Osteoblast (primary cell): ENCODE results near the gene PPP2R5E. TPM values are rescaled to one million over a fixed set of nuclear protein-coding genes. Genes with fewer than 3 reads are reported as not detected.
A peak's percentile ranks its signal among the peaks of the same experiment; 100 is the strongest.

ENCODE experiments used
- DNase-seq: peaks from one replicate; pipeline ENCODE4 v3.0.0; 2011; ENCODE audit warnings: low spot score, mixed read lengths; ENCODE audit not compliant: insufficient read length; ENCODE audit errors: missing footprints
- H2AFZ ChIP-seq: 2 replicates; pipeline ENCODE4 v1.6.0; 2011; ENCODE audit warnings: mild to moderate bottlenecking, low read length
- H3K27ac ChIP-seq: 2 replicates; pipeline ENCODE4 v1.5.1; 2011; ENCODE audit warnings: mild to moderate bottlenecking, low read depth, low read length, moderate library complexity
- H3K27me3 ChIP-seq: 2 replicates; pipeline ENCODE4 v1.6.0; 2012; ENCODE audit warnings: mild to moderate bottlenecking, control low read depth, inconsistent platforms, low read length, moderate library complexity; ENCODE audit not compliant: insufficient read depth
- H3K36me3 ChIP-seq: 2 replicates; pipeline ENCODE4 v1.5.1; 2011; ENCODE audit warnings: mild to moderate bottlenecking, low read length, control low read depth, moderate library complexity; ENCODE audit not compliant: insufficient read depth
- H3K4me1 ChIP-seq: 2 replicates; pipeline ENCODE4 v1.5.1; 2011; ENCODE audit warnings: mild to moderate bottlenecking, low read length, control low read depth, moderate library complexity; ENCODE audit not compliant: insufficient read depth
- H3K4me2 ChIP-seq: 2 replicates; pipeline ENCODE4 v1.6.0; 2011; ENCODE audit warnings: mild to moderate bottlenecking, low read length; ENCODE audit not compliant: insufficient read depth
- H3K4me3 ChIP-seq: fragments of 200-600 bp; sonication (generic); 3 replicates; pipeline ENCODE4 v1.5.1; 2012; ENCODE audit warnings: mild to moderate bottlenecking, low read length, inconsistent platforms; ENCODE audit not compliant: insufficient read depth
- H3K79me2 ChIP-seq: 2 replicates; pipeline ENCODE4 v1.6.0; 2012; ENCODE audit warnings: mild to moderate bottlenecking, low read length, control low read depth, inconsistent platforms; ENCODE audit not compliant: insufficient read depth
- H3K9me3 ChIP-seq: 2 replicates; pipeline ENCODE4 v1.5.1; 2011; ENCODE audit warnings: low read depth, low read length, control low read depth
- H4K20me1 ChIP-seq: 2 replicates; pipeline ENCODE4 v1.6.0; 2012; ENCODE audit warnings: mild to moderate bottlenecking, low read length, control low read depth; ENCODE audit not compliant: insufficient read depth
- total RNA-seq: library from RNA; depleted of rRNA; stranded (reverse); fragments of >200 nt; gene quantifications from 2 replicates; pipeline ENCODE4 v1.2.3, GENCODE V29; 2012
- TF ChIP-seq, protein P1 (sequence below): IDR thresholded peaks from 2 replicates; pipeline ENCODE4 v1.5.1; 2011; ENCODE audit warnings: mild to moderate bottlenecking, low read depth, low read length, moderate library complexity; ENCODE audit errors: extremely low read depth

Gene PPP2R5E
- total RNA-seq, 1 donor, result 29.3 TPM

DNA sequence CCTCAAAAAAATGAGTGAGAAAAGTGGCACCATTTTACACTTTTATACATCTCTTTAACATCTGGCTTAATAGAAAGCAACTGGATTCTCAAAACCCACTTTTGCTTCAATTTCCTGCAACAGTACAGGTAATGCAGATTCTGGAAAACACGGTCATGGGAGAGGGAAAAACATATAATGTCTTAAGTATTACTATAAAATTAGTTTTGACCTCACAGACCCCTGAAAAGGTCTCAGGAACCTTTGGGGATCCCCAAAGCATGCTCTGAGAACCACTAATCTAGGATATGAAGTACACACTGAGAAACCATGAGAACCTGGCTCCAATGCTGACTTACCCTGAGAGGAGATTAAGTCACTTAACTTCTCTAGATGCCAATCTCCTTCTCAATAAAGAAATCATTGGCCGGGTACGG lies 64.7 kb downstream of the PPP2R5E start:
- TF ChIP-seq, protein P1, sequence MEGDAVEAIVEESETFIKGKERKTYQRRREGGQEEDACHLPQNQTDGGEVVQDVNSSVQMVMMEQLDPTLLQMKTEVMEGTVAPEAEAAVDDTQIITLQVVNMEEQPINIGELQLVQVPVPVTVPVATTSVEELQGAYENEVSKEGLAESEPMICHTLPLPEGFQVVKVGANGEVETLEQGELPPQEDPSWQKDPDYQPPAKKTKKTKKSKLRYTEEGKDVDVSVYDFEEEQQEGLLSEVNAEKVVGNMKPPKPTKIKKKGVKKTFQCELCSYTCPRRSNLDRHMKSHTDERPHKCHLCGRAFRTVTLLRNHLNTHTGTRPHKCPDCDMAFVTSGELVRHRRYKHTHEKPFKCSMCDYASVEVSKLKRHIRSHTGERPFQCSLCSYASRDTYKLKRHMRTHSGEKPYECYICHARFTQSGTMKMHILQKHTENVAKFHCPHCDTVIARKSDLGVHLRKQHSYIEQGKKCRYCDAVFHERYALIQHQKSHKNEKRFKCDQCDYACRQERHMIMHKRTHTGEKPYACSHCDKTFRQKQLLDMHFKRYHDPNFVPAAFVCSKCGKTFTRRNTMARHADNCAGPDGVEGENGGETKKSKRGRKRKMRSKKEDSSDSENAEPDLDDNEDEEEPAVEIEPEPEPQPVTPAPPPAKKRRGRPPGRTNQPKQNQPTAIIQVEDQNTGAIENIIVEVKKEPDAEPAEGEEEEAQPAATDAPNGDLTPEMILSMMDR, result no peak
- peak overlapping the region; percentile 42 for H3K4me2 ChIP-seq
- H3K9me3 ChIP-seq, result no peaks in the 10 kb centered on the region
- H3K79me2 ChIP-seq, result peaks cover 79% of the 10 kb centered on the region
- no peak overlapping the region for H2AFZ ChIP-seq
- H3K27ac ChIP-seq, result no peak overlapping the region
- H3K27me3 ChIP-seq, result no peaks in the 10 kb centered on the region
- peaks cover 22% of the 10 kb centered on the region for H4K20me1 ChIP-seq
- no peaks in the 10 kb centered on the region for H3K36me3 ChIP-seq
- H3K4me3 ChIP-seq, result no peak overlapping the region
- peaks cover 3% of the 10 kb centered on the region for H3K4me1 ChIP-seq
- DNase-seq, result no peak

DNA sequence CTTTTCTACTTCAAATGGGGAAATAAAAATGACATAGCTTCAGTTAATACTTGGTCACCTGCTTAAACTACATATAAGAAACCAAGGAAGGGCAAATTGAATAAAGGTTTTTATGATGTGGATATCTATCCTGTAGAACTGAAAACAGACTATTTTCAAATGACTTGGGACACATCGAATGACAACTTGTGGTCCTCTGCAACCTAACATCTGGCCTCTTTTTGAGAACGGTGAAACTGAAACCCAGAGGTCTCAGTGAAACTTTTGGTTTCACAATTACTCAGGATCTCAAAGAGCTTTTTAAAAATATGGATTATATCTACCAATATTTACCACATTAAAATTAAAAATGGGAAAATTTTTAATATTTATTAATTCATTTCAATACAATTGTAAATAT lies 65.2 kb downstream of the PPP2R5E start:
- H3K4me2 ChIP-seq, result peak overlapping the region; percentile 42
- peaks cover 79% of the 10 kb centered on the region for H3K79me2 ChIP-seq
- no peaks in the 10 kb centered on the region for H3K27me3 ChIP-seq
- no peak overlapping the region for H2AFZ ChIP-seq
- H4K20me1 ChIP-seq, result peaks cover 24% of the 10 kb centered on the region
- H3K4me1 ChIP-seq, result peaks cover 3% of the 10 kb centered on the region
- DNase-seq, result no peak
- no peaks in the 10 kb centered on the region for H3K9me3 ChIP-seq
- TF ChIP-seq, protein P1, result no peak
- no peak overlapping the region for H3K4me3 ChIP-seq
- H3K27ac ChIP-seq, result no peak overlapping the region
- no peaks in the 10 kb centered on the region for H3K36me3 ChIP-seq

DNA sequence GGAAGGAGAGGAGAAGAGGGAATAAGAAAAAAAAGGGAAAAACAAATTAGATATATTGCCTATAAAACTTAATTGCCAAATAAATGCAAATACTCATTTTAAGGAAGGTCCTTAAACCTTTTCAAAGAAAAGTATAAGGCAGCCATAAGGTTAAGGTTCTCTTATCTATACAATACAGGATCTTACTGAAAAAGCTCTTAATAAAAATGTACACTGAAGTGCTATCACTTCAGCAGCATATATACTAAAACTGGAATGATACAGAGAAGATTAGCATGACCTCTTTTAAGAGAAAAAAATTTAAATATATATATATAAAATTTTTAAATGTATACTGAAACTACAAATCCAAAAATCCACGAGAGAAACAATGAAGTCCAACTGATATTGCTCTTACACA lies 65.6 kb downstream of the PPP2R5E start:
- Histone ChIP-seq H3K4me1 (peaks cover under 1% of the 10 kb centered on the region), H2AFZ (no peak overlapping the region), H4K20me1 (peaks cover 26% of the 10 kb centered on the region), H3K4me2 (peak overlapping the region; percentile 42), H3K27me3 (no peaks in the 10 kb centered on the region), H3K79me2 (peaks cover 81% of the 10 kb centered on the region), H3K36me3 (no peaks in the 10 kb centered on the region), H3K9me3 (no peaks in the 10 kb centered on the region), H3K27ac (no peak overlapping the region), H3K4me3 (no peak overlapping the region)
- no peak for DNase-seq
- TF ChIP-seq, protein P1, result no peak

DNA sequence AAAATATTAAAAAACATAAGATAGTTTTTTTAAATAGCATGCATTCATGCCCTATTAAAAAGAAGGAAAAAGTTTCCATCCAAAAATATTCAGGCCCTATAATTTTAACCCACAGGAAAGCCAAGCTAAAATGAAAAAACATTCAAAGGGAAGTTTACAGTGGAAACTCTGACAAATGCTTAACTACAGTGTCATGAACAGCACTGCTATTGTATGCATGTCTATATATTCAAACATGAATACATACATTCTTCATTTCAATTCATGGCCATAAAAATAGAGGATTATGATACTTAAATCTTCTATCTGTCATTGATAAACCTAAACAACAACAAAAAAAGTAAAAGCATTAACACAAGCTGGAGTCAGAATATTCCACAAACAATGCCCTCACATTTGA lies 67.4 kb downstream of the PPP2R5E start:
- Histone ChIP-seq H3K4me2 (no peak overlapping the region), H3K4me1 (peaks cover 9% of the 10 kb centered on the region), H3K79me2 (peaks cover 85% of the 10 kb centered on the region), H4K20me1 (peaks cover 37% of the 10 kb centered on the region), H3K27me3 (no peaks in the 10 kb centered on the region), H3K27ac (no peak overlapping the region), H3K4me3 (no peak overlapping the region), H2AFZ (no peak overlapping the region), H3K36me3 (no peaks in the 10 kb centered on the region), H3K9me3 (no peaks in the 10 kb centered on the region)
- TF ChIP-seq, protein P1, result no peak
- no peak for DNase-seq
